Fibroblast of lung (primary cell): ENCODE measurements around the gene HNRNPL. TPM values are rescaled to one million over a fixed set of nuclear protein-coding genes. Genes with fewer than 3 reads are reported as not detected.

Source experiments
- DNase-seq, 2 donors: peaks; one replicate each; pipeline versions ENCODE4 v3.0.0 to v3.0.0-alpha.2; 2010; ENCODE audit warnings: low read depth in 2 of 2
- H2AFZ ChIP-seq: 2 replicates; pipeline ENCODE4 v1.5.1; 2012; ENCODE audit warnings: low read length, control low read depth, inconsistent platforms
- H3K27ac ChIP-seq: 2 replicates; pipeline ENCODE4 v1.5.1; 2011; ENCODE audit warnings: low read length, control low read depth; ENCODE audit not compliant: insufficient read depth
- H3K27me3 ChIP-seq: 2 replicates; pipeline ENCODE4 v1.5.1; 2011; ENCODE audit warnings: mild to moderate bottlenecking, low read length; ENCODE audit not compliant: control insufficient read depth, insufficient read depth
- H3K36me3 ChIP-seq: 2 replicates; pipeline ENCODE4 v1.5.1; 2011; ENCODE audit warnings: low read length; ENCODE audit not compliant: control insufficient read depth, insufficient read depth
- H3K4me1 ChIP-seq: 2 replicates; pipeline ENCODE4 v1.5.1; 2011; ENCODE audit warnings: low read length; ENCODE audit not compliant: control insufficient read depth, insufficient read depth; ENCODE audit errors: extremely low read depth
- H3K4me2 ChIP-seq: 2 replicates; pipeline ENCODE4 v1.5.1; 2011; ENCODE audit warnings: low read length, control low read depth; ENCODE audit not compliant: insufficient read depth; ENCODE audit errors: extremely low read depth
- H3K4me3 ChIP-seq, 4 experiments: fragments of 200-600 bp in 1 of 4; sonication (generic) in 1 of 4; replicated peaks in 1 of 4; 2 replicates each; pipeline ENCODE4 v1.5.1; 2011 to 2016; ENCODE audit warnings: low read length in 4 of 4, low read depth in 3 of 4, mild to moderate bottlenecking in 3 of 4, control low read depth in 2 of 4, inconsistent platforms in 1 of 4, mixed read lengths in 1 of 4; ENCODE audit not compliant: insufficient read depth in 1 of 4; ENCODE audit errors: control extremely low read depth in 1 of 4
- H3K79me2 ChIP-seq: 2 replicates; pipeline ENCODE4 v1.5.1; 2012; ENCODE audit warnings: mild to moderate bottlenecking, low read length, inconsistent platforms; ENCODE audit not compliant: control insufficient read depth, insufficient read depth
- H3K9ac ChIP-seq: 2 replicates; pipeline ENCODE4 v1.5.1; 2011; ENCODE audit warnings: mild to moderate bottlenecking, low read length, control low read depth; ENCODE audit not compliant: insufficient read depth
- H3K9me3 ChIP-seq: 2 replicates; pipeline ENCODE4 v1.5.1; 2012; ENCODE audit warnings: low read depth, low read length; ENCODE audit not compliant: control insufficient read depth, insufficient read depth
- H4K20me1 ChIP-seq: 2 replicates; pipeline ENCODE4 v1.5.1; 2011; ENCODE audit warnings: low read length; ENCODE audit not compliant: control insufficient read depth, insufficient read depth; ENCODE audit errors: extremely low read depth
- EZH2 ChIP-seq: IDR thresholded peaks from 2 replicates; pipeline ENCODE4 v1.5.1; 2012; ENCODE audit warnings: low read length, control low read depth, mild to moderate bottlenecking; ENCODE audit errors: missing control alignments
- polyA plus RNA-seq, 2 donors: library from polyadenylated mRNA; depleted of rRNA in 1 of 2; stranded (reverse) in 1 of 2; unstranded in 1 of 2; fragments of >200 nt; gene quantifications; 2 replicates each; pipeline ENCODE4 v1.2.1, GENCODE V29; 2011 to 2012; ENCODE audit warnings: missing spikeins in 1 of 2
- total RNA-seq: library from RNA; depleted of rRNA; stranded (reverse); fragments of >200 nt; gene quantifications from 2 replicates; pipeline ENCODE4 v1.2.1, GENCODE V29; 2014
- TF ChIP-seq, protein P1 (sequence below), 2 donors: IDR thresholded peaks in 1 of 2; conservative IDR thresholded peaks in 1 of 2; 1 replicate in 1 of 2; 2 replicates in 1 of 2; pipeline ENCODE4 v1.5.1; 2011 to 2012; ENCODE audit warnings: low read length in 2 of 2, control low read depth in 1 of 2, inconsistent platforms in 1 of 2, low read depth in 1 of 2, mild to moderate bottlenecking in 1 of 2

The HNRNPL gene
- total and polyA plus RNA-seq, 2 donors (not counting 1 experiment from before 2014, with no cell fraction given): 184 to 189 TPM

DNA sequence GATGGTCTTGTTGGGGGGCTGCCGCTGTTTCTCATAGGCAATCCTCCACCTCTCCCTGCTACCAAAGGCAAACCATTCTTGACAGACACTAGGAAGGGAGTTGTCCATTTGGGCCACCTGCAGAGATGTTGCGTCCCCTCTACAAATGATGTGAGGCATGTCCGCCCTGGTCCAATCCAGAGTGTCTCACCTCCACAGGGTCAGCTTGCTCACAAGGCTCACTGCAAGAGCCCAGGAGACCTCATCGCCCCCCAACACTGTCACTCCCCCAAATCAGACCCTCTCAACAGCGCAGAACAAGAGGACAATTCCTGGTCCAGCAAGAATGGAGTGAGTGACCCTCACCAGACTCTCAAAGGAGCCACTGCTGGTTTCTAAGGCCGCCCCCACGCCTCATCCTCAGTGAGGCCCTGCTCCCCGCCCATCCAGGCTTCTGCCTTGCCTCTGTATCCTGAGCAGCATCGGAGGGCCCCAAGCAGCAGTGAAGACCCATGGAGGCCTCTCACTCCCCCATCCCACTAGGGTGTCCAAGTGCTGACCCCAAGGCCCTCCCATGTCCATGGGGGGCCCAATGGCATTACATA is 6.5 kb downstream of the HNRNPL start:
- H3K9ac ChIP-seq: no peak overlapping the region
- no peak overlapping the region for H3K4me3 ChIP-seq
- no peak for DNase-seq
- H3K4me1 ChIP-seq: peaks cover 2% of the 10 kb centered on the region
- peaks cover 72% of the 10 kb centered on the region for H3K79me2 ChIP-seq
- peaks cover 58% of the 10 kb centered on the region for H3K36me3 ChIP-seq
- no peak overlapping the region for H3K27ac ChIP-seq
- no peaks in the 10 kb centered on the region for H4K20me1 ChIP-seq
- H3K9me3 ChIP-seq: no peaks in the 10 kb centered on the region
- no peak overlapping the region for H2AFZ ChIP-seq
- no peak overlapping the region for H3K4me2 ChIP-seq
- H3K27me3 ChIP-seq: no peaks in the 10 kb centered on the region
- TF ChIP-seq, protein P1, sequence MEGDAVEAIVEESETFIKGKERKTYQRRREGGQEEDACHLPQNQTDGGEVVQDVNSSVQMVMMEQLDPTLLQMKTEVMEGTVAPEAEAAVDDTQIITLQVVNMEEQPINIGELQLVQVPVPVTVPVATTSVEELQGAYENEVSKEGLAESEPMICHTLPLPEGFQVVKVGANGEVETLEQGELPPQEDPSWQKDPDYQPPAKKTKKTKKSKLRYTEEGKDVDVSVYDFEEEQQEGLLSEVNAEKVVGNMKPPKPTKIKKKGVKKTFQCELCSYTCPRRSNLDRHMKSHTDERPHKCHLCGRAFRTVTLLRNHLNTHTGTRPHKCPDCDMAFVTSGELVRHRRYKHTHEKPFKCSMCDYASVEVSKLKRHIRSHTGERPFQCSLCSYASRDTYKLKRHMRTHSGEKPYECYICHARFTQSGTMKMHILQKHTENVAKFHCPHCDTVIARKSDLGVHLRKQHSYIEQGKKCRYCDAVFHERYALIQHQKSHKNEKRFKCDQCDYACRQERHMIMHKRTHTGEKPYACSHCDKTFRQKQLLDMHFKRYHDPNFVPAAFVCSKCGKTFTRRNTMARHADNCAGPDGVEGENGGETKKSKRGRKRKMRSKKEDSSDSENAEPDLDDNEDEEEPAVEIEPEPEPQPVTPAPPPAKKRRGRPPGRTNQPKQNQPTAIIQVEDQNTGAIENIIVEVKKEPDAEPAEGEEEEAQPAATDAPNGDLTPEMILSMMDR (conservative IDR thresholded peaks at IDR 0.05 in 1 of 2, IDR thresholded peaks at IDR 0.05 in 1 of 2; ENCODE audit: low read depth in 1 of 2, low read length in 2 of 2): no peak
- no peak for TF ChIP-seq EZH2

DNA sequence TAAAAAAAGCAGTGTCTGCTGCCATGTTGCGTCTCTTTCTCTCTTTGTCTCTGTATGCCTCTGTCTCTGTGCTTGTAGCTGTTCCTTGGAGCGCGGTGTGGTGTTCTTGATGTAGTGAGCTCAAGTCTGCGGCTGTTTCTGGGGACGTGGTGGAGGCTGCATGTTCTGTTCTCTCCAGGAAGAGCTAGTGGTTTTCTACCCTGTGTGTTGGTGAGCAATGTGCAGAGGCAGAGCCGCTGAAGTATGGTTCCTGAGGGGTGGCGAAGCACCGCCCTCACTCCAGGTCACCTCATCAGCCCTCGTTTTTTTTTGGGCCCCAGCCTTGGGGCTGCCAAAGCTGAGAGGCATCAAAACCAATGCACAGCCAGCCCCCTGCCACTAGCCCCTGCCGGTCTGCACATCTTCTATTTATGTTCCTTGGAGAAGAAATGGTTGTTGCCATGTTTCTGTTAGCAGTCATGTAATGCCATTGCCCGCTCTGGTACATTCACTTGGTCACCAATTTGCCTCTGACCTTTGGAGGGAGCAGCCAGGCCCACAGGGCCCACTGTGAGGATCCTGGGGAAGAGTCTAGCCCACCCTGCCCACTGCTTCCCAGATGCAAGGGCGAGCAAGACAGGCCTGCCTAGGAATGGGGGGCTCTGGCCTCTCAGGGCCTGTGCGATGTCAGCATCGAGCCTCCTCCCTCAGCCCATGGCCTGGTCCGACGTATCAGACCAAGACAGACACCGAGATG is 7.2 kb downstream of the HNRNPL start:
- Histone ChIP-seq H3K4me3 (no peak overlapping the region), H3K79me2 (peaks cover 65% of the 10 kb centered on the region), H3K4me1 (no peaks in the 10 kb centered on the region), H3K9ac (no peak overlapping the region), H3K36me3 (peaks cover 61% of the 10 kb centered on the region), H4K20me1 (no peaks in the 10 kb centered on the region), H3K4me2 (no peak overlapping the region), H3K27me3 (no peaks in the 10 kb centered on the region), H2AFZ (no peak overlapping the region), H3K9me3 (no peaks in the 10 kb centered on the region), H3K27ac (no peak overlapping the region)
- no peak for TF ChIP-seq EZH2
- TF ChIP-seq, protein P1 (conservative IDR thresholded peaks at IDR 0.05 in 1 of 2, IDR thresholded peaks at IDR 0.05 in 1 of 2; ENCODE audit: low read depth in 1 of 2, low read length in 2 of 2): no peak
- no peak for DNase-seq

DNA sequence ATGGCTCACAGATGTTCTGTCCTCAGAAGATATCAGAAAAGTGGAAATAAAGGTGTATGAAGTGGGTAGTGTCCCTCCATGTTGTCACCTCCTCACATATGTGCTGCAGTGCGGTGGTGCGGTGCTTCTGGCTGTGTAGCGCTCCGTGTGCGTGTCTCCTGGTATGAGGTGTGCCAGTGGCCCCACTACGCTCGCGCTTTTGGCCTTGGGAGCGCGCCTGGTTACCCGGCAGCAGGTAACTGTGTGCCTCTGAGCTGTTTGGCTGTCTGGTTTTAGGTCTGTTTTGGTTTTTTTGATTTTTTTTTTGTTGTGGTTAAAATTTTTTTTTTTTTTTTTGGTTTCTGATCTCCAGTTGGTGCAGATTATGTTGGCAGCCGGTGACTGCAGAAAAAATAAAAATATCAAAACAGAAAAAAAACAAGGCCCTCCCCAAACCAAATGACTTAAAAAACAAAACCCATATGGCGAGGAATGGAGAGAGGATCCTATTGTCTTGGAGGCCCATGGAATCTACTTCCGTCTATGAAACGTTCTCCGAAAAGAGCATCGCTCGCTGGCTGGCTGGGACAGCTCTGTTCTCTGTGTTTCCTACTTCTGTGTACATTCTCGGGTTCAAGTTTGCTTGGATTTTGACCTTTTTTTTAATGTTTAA is 7.9 kb downstream of the HNRNPL start:
- no peak overlapping the region for H3K27ac ChIP-seq

More for the DNA sequence above, 7.9 kb downstream of the HNRNPL start:
- peaks cover 58% of the 10 kb centered on the region for H3K79me2 ChIP-seq
- H3K4me1 ChIP-seq: peaks cover under 1% of the 10 kb centered on the region
- H3K4me2 ChIP-seq: no peak overlapping the region
- H2AFZ ChIP-seq: no peak overlapping the region
- H4K20me1 ChIP-seq: no peaks in the 10 kb centered on the region
- TF ChIP-seq, protein P1 (conservative IDR thresholded peaks at IDR 0.05 in 1 of 2, IDR thresholded peaks at IDR 0.05 in 1 of 2; ENCODE audit: low read depth in 1 of 2, low read length in 2 of 2): no peak
- no peak for TF ChIP-seq EZH2
- H3K4me3 ChIP-seq: no peak overlapping the region
- DNase-seq: no peak
- no peaks in the 10 kb centered on the region for H3K27me3 ChIP-seq
- no peak overlapping the region for H3K9ac ChIP-seq
- H3K36me3 ChIP-seq: peaks cover 61% of the 10 kb centered on the region
- H3K9me3 ChIP-seq: no peaks in the 10 kb centered on the region
